Stomach (tissue), 4 donors: ENCODE data around the gene UBD.

Experiments used
- POLR2A ChIP-seq, 4 donors: fragments of 450-650 bp; IDR thresholded peaks; one replicate each; pipeline ENCODE4 v1.6.1; 2016; ENCODE audit warnings: antibody characterized with exemption in 4 of 4, control low read depth in 2 of 4, mild to moderate bottlenecking in 1 of 4, moderate library complexity in 1 of 4
- POLR2AphosphoS5 ChIP-seq, 3 donors: sonication (generic); formaldehyde crosslinking; IDR thresholded peaks; one replicate each; pipeline ENCODE4 v1.6.1; 2016; ENCODE audit warnings: antibody characterized with exemption in 3 of 3
- TF ChIP-seq, protein P1 (sequence below), 7 experiments: fragments of 450-650 bp in 4 of 7; fragments of 200-600 bp in 3 of 7; sonication (generic) in 3 of 7; IDR thresholded peaks; one replicate each; pipeline ENCODE4 v1.5.1; 2016 to 2019; ENCODE audit warnings: antibody characterized with exemption in 7 of 7, control low read depth in 2 of 7, mild to moderate bottlenecking in 1 of 7

DNA sequence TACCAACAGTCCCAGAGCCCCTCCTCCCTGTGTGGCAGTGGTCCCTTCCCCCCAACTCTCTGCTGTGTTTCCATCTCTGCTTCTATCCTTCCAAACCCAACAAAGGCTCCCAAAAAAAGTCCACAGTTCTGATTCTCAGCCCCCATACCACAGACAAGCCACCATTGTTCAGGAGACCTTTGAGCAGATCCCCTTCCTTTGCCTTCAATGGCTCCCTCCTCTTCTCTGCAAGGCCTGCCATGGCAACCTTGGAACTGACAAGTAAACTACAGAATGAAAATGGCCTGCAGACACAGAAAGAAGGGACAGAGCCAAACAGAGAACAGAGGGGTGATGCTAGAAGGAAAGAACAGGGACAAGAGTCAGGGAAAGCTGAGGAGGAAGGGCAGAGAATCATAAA is 48.6 kb upstream of the UBD start:
- no peak for TF ChIP-seq POLR2A (IDR thresholded peaks at IDR 0.05)
- TF ChIP-seq, protein P1, sequence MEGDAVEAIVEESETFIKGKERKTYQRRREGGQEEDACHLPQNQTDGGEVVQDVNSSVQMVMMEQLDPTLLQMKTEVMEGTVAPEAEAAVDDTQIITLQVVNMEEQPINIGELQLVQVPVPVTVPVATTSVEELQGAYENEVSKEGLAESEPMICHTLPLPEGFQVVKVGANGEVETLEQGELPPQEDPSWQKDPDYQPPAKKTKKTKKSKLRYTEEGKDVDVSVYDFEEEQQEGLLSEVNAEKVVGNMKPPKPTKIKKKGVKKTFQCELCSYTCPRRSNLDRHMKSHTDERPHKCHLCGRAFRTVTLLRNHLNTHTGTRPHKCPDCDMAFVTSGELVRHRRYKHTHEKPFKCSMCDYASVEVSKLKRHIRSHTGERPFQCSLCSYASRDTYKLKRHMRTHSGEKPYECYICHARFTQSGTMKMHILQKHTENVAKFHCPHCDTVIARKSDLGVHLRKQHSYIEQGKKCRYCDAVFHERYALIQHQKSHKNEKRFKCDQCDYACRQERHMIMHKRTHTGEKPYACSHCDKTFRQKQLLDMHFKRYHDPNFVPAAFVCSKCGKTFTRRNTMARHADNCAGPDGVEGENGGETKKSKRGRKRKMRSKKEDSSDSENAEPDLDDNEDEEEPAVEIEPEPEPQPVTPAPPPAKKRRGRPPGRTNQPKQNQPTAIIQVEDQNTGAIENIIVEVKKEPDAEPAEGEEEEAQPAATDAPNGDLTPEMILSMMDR (IDR thresholded peaks at IDR 0.05) = no peak
- TF ChIP-seq POLR2AphosphoS5 (IDR thresholded peaks at IDR 0.05) = no peak
